HG03045 (cell line): ENCODE measurements around the gene GEMIN4.
"Not testable (repeated sequence)": the region's sequence is repeated elsewhere in the genome, so short reads cannot be mapped to it uniquely, and the experiment has no call there.

Experiments used
- ATAC-seq: cut with Tn5 transposase; IDR thresholded peaks from one replicate; pipeline ENCODE4 v1.9.1; 2021; ENCODE audit warnings: mild to moderate bottlenecking, moderate library complexity; ENCODE audit not compliant: unreplicated experiment

GEMIN4 gene

DNA sequence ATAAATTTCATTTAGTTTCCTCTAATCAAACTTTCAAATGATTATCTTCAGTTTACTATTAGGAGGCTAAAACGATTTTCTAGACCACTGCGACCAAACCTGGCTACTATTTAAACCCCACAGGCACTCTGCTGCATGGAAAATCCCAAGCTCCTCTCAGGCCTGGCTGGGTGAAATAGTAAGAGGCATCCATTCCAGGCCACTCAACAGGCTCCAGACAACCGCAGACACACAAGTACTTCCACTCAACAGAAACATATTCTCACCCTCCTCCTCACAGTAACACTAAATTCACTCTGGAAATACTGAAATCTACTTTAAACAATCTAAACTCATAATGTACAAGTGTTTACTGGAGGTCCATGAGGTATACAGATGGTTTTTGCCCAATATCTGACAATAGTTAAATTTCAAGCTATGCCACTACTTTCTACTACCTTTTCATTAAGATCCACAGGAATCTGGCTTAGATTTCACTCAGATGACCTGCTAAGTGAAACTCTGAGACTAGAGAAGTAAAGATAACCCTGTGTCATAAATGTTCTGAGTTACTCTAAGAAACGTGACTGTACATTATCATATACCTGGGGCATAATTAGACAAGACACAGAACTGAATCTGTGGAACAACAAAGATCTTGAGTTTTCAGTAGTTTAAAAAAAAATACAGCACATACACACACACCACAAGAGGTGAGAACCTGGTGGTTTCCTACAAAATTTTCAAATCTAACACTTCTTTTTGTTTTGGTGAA is 47.8 kb downstream of the GEMIN4 start:
- no peak for ATAC-seq

DNA sequence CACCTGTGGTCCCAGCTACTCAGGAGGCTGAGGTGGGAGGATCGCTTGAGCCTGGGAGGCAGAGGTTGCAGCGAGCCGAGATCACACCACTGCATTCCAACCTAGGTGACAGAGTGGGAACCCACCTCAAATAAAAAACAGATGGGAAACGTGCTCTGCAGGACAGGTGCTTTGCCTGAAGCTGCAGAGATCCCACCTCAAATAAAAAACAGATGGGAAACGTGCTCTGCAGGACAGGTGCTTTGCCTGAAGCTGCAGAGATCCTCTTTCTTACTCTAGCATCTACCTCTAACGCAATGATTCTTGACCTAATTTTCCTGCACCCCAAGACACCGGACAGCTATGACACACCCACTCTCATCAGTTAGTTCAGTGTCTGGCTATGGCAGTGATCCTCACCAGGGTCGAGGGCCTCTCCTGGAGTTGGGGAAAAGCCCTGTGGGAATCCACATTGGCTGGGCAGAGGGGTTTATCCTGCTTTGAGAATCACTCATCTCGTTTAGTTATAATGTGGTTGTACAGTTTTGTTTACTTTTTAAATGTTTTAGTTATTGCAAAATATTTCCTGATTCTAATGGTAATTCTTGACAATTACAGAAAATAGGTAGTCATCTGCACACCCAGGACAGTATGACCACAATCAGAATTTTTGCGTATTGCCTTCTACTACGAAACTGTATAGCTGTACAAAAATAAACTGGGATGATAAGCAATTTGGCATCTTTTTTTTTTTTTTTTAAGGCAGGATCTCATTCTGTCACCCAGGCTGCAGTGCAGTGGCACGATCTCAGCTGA is 48.8 kb downstream of the GEMIN4 start:
- ATAC-seq = no peak

DNA sequence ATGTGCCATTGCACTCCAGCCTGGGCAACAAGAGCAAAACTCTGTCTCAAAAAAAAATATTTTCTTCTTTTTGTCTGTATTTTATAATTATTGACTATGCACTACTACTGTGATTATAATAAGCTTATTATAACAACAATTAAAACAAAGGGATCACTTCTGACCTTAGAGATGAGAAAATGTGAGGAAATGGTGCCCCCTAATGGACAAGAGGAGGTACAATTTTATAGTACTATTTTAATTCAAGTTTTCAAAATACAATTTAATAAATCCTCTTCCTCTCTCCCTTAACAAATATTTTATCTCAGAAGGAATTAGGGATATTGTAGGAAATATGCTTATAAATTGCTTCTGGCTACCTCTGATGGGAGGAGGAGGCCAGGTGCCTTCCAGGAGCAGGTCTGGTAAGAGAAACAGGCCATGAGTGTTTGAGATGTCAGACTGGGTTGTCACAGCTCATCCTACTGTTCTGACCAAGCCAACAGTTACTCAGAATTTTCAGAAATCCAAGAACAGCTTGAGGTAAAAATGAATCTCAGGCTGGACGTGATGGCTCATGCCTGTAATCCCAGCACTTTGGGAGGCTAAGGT is 51.5 kb downstream of the GEMIN4 start:
- ATAC-seq = no peak

DNA sequence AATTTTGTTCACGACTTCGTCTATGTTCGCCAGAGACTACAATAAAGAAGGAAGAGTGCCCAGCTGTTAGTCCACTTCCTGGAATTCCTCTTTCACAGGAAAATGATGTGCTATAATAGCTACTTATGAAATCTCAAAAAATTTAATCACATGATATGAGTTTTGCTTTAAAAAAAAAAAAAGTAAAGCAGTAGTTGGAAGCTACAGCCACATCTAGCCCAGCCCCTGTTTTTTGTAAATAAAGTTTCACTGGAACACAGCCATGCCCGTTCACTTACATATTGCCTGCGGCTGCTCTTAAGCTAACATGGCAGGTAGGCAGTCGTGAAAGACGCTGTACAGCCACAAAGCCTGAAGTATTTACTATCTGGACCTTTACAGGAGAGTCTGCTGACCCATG is 52.7 kb downstream of the GEMIN4 start:
- ATAC-seq = no peak

DNA sequence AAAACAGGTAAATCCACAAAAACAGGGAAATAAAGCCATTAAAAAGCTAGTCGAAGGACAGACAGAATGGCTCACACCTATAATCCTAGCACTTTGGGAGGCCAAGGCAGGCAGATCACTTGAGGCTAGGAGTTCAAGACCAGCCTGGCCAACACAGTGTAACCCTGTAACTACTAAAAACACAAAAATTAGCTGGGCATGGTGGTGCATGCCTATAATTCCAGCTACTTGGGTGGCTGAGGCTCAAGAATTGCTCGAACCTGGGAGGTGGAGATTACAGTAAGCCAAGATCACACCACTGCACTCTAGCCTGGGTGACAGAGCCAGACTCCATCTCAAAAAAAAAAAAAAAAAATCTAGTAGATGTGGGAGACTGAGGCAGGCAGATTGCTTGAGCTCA is 54.0 kb downstream of the GEMIN4 start:
- ATAC-seq = not testable (repeated sequence)

DNA sequence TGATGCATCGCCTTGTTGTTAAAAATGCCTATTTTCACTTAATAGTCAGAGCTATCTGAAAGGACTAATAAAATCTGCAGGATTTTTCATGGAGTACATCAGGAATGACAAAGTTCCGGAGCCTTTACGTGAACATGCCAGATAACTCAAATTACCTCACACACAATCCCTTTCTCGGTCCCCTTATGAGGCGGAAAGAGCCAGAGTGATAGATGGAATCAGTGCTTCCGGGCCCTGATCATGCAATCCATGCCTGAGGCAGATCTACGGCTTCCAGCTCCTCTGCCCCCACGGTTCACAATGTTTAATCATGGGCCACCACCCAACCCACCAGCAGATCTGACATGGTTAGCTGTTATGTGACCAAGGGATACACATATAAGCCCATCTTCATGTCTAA is 54.4 kb downstream of the GEMIN4 start:
- ATAC-seq = no peak

DNA sequence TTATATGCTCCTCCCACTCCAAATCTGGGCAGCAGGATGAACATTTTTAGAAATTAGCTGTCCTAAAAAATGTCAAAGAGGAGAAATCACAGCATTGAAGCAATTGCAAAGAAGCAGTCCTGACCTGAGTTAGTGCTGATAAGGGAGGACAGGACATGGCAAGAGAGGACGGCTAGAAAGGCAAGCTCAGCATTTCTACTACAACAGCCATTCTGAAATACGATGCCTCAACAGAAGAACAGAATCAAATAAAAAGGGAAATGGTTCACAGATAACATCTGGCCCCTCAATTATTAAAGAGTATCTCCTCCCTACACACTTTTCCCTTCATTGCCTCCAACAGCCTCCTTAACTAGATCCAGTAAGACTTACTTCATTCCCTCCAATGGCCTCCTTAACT is 55.7 kb downstream of the GEMIN4 start:
- ATAC-seq = no peak
